HG03135 (cell line): Measurements from ENCODE around the gene LDAH.

Experiments
- ATAC-seq: cut with Tn5 transposase; IDR thresholded peaks from one replicate; pipeline ENCODE4 v1.9.1; 2021; ENCODE audit warnings: mild to moderate bottlenecking, moderate library complexity; ENCODE audit not compliant: unreplicated experiment

Gene LDAH

DNA sequence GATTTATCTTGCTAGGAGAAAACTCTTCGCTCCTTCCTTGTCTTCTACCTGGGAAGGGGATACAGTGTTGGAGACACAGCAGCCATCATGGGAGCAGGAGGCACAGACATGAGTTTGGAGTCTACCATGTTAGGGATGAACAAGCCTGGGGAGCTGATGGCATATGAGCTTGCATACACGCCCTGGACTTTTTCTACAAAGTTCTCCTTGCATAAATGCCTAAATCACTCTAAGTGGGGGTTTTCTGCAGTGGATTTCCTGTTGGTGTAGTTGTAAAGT is 168.4 kb downstream of the LDAH start:
- no peak for ATAC-seq

DNA sequence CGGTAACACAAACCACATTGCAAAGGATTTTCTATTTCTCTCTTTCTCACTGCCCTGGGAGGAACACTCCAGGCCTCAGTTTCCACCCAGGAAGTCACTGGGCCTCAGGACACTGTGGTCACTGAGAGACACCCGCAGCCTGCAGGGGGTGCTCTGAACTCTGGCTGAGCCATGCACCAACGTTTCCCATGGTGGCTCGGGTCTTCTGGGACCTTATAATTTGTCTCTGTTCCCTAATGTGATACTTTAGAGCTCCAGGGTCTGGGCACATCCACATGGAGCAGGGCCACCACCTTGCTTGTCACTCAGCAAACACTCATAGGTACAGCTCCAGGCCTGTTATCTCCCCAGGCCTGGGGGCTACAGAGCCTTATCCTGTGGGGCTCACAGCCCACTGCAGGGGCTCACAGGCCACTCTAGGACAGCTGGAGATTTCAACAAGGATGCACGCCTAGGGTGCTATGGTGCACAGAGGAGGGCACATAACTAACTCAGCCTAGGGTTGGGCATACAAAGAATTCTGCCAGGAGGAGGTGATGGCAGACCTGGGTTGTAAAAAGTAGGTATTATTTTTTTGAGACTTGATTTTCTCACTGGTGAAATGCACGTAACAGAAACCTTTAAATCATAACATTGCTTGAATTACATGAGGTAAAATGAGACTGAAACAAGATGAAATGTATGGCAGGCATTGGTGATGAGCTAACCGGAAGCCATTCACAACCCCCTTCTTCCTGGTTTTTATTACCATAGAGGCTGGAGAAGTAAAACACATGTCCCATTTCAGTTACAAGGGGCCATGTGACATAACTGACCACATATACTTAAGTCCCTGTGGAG is 169.0 kb downstream of the LDAH start:
- no peak for ATAC-seq

DNA sequence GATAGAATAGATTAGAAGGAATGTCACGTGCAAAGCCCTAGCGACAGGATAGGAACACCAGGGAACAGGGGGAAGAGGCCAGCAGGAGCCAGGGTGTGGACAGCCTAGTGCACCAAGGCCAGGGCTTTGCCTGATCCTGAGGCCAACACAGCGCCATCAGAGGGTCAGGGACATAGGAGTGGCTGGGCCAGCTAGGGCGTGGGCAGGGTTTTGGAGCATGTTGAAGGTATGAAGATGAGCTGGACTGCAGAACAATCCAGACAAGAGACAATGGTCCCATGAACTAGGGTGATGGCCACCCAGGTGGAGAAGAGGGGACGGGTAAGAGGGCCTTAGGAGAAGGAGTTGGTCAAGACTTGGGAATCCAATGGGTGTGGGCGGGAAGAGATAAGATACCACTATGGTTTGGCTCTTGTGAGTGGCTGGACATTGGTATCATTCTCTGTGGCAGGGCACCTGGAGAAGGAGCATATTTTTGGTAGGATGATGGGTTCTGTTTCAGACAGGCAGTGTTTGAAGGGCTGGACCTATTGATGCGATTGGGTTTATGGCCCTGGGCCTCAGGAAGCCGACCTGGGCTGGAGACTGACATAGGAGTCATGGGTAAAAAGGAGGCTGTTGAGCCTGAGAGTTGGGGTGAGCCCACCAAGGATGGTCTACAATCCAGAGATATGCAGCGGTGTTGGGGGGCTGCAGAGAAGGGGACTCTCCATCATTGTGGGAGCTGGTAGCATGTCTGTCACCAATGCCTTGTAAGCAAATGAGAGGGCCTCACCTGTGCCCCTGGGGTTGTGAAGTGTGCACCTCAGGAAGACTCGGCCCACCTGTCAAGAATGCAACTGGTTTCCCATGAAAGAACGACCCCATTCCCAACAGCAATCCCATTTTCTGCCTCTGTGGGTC is 170.0 kb downstream of the LDAH start:
- ATAC-seq: no peak

DNA sequence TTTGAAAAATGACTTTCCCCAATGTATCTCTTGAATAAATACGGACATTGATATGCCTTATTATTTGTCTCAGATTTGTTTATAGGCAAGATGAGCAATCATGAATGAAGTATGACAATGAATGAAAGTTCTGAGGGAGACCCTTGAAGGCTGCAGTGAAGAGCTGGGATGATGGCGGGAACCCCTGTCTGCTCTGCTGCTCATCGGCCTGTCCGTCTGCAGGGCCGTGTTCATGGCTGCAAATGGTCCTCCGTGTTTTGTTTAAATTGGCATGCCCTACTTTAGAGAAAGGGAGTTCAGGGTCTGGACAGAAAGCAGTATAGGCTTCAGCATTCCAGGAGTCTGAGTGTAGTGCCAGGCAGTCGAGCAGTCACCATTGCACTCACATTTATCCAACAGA is 170.8 kb downstream of the LDAH start:
- ATAC-seq: no peak

DNA sequence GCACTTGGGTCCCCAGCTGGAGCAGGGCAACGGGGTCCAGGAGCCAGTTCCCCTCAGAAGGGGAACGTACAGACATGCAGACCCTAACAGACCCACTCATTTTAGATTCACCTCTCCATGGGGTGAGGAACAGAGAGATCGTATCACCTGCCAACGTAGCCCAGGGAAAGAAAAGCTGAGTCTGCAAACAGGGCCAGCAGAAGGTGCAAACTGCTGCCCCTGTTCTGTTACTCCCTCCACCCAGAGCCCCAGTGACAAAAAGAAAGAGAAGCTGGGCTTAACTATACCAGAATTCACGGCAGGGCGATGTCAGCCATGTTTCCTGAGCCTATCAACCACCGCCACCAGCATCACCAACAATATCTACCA is 171.2 kb downstream of the LDAH start:
- ATAC-seq: no peak

DNA sequence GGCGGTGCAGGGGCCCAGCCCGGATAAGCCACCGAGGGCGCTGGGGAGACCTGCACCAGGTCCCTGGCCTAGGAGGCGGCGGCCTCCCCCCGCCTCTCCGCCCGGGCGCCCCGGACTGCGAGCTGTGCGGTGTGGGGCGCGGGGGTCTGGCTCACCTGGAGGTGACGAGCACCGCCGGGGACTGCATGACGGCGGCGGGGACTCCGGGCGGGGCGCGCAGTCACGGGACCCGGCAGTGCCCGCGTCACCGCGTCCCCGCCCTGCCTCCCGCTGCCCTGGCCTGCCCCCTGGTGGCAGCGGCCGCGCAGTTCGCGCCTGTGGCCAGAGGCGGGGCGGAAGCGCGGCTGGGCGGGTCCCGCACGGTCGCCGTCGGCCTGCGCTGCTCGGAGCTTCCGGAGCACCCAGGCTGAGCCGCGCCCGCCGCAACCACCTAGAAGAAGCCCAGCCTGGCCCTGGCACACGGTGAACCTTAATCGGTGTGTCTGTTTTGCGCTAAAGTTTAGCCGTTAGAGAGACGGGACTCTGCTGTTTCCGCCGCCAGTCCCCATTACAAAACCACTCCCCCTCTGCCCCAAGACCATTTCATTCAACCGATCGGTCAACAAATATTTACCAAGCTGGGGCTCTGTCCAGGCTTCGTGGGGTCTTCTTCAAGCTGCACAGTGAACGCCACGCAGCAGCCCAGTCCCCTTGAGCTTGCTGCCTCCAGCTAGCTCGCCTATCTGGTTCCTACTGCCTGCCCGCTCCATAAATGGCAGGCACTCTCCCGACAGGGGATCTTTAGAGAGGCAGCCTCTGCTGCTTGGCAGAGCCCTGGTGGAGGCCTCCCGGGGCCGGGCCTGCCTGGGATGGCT is 171.8 kb downstream of the LDAH start, which contains the start of gene HS1BP3:
Gene HS1BP3 (minus strand): TSS at position 222 of the 854 bp plus-strand sequence. CDS start 35 bp downstream, at position 187.
- peak; percentile 97 for ATAC-seq

DNA sequence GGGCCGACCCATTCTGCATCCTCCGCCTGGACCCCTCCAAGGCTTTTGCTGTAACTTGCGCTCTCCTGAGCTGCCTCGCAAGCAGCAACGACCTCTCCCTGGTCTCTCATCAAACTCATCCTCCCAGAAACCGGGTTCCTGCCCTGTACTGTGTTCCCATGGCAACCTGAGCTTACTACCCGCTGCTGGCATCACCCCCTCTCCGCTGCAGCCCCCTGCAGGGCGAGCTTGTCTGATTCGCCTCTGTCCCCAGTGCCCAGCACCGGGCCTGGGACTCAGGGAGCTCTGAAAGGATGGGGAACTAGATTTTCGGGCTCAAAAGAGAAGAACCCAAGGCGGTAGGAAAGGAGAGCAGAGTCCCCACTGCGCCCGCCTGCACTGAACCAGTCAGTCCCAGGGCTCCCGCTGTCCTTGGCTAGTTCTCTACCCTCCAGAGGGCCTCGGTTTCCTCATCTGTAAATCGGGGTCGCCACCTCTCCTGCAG is 172.5 kb downstream of the LDAH start:
- ATAC-seq: no peak

DNA sequence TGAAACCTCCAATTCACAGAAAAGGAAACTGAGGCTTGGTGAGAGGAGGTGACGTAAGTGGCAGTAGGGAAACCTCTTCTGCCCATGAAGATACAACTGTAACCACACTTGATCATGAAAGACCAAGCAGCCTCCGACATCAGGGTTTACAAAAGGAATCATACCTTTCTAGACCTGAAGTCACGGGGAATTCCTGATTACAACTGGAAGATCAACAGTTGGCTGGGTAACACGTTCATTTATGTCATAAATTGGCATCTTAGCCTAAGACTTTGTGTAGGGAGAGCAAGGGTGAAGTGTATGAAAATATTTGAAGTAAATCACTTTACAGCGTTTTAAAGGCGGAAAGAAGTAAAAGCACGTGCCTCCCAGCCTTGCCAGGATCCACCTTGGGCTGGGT is 172.9 kb downstream of the LDAH start:
- no peak for ATAC-seq

DNA sequence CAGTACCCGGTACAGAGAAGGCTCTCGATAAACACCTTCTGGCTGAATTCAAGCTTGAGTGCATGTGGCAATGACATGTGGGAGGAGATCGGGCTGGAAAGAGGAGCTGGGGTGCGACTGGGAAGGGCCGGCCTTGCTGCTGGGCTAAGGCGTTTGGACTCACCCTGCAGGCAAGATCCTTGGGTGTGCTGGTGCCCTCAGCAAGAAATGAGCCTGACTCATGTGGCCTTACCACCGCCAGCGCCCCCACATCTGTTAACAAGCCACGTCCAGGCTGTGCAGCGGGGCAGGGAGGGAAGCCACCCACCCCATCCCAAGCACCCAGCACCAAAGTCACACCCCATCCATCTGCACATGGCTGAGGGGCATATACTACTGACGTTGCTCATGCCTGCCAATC is 173.3 kb downstream of the LDAH start:
- ATAC-seq: no peak

DNA sequence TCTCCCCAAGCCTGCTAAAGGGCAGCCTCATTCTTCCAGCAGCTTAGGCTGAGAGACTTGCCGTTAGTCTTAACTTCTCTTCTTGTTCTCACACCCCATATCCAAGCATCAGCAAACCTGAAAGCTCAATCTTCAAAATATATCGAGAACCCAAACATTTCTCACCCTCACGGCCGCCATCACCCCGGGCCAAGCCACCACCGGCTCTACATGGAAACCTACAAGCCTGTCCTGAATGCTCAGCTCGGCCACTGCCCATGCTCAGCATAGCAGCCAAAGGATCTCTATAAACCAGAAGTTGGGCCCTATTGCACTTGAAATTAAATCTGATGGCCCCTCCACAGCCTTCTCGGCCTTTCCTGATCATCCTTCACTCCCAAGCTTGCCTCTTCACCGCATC is 174.1 kb downstream of the LDAH start:
- no peak for ATAC-seq

DNA sequence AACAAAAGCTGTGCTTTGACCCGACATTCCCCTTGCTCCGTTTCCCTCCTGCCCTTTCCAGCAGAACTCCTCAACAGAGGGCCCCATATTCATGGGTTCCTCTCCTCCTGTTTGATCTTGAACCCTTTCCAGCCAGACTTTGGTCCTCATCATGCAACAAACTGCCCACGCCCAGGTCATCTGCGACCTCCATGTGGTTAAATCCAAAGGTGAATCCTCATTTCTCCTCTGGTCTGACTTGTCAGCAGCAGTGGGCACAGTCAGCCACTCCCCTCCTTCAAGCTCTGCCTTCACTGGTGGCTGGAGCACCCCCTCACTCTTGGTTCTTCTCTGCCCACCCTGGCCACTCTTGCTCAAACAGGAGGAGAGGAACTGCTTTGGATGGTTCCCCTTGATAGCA is 174.7 kb downstream of the LDAH start:
- ATAC-seq: no peak

DNA sequence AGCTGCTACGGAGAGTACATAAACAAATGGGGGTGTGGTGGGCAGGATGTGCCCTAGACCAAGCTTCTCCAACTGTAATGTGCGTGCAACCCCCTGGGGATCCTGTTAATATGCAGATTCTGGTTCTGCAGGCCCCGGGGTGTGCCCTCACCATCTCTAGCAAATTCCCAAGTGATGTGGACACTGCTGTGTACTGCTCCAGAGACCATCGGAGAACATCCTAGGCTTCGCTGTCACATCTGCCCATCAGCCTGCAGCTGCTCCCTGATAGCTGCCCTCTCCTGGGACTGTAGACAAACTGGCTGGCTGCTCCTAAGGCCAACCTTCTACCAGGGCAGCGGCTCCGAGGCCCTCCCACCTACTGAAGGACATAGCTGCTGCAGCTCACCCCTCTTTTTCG is 175.2 kb downstream of the LDAH start:
- ATAC-seq: no peak

DNA sequence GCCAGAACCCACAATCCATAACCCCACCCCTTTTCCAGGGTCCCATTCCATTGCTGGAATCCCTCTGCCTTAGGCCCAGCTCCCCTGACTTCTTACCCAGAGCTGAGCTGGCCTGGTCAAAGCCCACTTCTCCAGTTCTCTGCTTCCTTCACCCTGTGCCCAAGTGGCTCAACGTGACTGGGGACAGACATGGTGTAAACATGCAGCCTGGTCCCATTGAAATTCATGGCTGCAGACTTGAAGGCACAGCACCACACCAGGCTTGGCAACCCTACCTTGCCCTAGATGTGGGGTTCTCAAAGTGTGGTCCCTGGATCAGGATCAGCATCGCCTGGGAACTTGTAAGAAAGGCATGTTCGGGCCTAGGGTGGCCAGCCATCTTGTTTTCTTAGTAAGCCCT is 175.7 kb downstream of the LDAH start:
- ATAC-seq: no peak

DNA sequence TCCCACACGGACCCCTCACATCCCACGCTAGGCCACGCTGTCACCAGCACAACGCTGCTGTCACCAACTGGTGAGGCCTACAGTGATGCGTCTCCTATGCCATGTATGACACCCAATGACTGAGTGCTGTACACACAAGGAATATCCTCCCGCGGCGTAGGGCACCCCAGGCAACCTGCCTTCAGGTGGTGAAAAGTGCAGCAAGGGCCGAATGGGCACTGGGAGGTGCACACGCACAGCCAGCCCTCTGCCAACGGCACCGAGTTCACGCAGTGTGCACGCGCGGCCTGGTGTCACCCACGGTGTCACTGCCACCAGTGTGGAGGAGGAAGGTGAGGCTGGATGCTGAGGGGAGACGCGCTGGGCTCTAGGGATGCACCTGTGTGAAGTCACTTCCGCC is 176.5 kb downstream of the LDAH start:
- ATAC-seq: no peak

DNA sequence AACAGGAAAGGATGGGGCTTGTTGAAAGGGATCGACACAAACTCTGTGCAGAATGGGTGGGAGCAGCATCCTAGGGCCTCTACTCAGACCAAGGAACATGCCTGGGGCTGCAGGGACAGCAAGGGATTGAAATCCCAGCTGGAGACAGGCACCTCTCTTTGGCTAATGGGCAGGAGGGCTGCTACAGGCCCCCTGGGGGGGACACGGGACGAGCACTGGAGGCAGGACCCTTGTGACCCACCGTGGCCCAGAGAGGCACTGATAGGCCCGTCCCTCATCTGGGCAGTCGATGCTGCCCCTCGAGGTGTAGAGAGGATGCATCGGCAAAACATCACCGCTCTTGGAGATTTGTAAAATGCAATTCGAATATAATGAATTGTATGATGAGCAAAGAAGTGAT is 177.1 kb downstream of the LDAH start:
- ATAC-seq: no peak

DNA sequence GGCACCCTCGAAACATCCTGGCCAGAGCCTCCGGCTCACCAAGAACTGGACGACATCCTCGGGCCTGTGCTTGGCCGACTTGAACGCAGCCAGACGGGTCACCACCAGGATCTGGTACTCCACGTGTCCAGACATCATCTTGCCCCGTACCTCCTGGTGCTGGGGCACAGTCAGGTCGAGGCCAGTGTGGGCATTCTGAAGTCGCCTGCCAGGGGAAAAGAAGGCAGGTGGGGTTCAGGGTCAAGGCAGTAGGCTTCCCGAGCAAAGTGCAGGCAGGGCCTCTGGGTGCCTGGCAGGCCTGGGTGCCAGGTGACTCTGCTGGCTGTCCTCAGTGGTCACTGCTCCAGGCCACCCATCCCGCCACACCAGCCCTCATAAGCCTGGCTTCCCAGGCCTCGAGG is 177.6 kb downstream of the LDAH start:
- ATAC-seq: no peak

DNA sequence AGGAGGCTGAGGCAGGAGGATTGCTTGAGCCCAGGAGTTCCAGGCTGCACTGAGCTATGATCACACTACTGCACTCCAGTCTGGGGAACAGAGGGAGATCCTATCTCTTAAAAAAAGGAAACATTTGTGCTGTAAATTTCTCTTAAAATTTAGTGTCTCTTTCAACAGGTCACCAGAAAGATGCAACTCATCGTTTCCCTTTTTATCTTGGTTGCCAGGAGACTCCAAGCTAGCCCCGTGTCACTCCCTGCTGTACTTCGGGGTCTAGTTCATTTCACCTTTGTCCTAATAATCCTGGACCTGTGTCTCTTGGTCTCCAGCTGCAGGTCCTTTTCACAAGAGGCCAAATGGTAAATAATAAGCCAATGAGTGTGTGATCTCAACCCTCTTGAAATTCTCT is 179.1 kb downstream of the LDAH start:
- no peak for ATAC-seq

DNA sequence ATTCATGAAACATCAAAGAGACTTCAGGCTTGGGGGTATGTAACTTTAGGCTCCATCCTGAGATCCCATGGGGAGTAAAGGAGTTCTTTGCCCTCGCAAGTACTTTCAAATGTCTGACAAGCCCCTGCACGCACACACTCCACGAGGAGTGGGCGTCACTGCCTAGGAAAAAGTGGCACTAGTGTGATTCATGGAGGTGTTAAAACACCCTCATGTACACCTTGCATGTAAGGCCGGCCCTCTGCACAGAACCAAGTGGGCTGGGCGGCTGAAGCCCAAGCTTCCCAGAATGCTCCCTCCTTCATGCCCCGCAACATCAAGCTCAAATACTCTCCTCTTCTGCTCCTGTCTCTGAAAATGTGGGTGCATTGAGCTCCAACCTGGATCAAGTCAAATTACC is 179.8 kb downstream of the LDAH start:
- ATAC-seq: no peak

DNA sequence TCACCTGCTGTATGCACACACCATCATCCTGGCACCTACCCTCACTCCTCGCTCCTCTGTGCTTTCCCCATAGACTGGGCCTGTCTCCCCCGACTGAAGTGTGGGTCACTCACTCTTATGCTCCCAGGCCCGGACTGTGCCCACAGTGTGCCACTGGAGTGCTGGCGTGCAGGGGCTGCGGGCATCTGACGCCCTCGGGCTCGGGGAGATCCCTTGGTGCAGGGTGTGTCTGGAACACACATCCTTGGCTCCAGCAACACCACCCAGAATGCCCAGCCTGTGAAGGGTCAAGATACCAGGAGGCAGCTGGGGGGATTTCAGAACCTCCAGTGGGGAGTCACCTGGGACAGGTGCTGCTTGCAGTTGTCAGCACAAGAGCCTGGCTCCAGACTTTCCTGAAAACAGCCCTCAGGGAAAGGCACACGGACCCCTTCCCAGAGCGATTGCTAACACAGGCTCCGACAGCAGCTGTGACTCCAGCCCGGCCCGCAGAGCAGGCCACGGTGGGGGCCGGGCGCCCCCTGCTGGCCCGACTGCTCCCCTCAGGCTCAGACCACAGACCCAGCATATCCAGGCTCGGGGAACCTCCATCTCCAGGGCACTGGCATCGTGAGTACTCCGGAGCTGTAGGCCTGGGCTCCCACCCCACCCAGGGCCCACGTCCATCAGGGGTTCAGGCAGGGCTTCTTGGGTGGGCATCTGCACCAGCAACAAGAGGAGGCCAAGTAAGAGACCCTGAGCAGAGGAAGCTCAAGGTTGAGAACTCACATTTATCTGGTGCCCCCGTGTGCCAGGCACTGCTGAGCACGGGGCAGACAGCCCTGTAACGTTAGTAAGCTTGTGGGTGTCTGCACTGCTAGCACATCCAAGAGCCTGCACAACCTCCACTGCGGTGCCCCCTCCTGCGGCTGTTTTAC is 180.6 kb downstream of the LDAH start:
- ATAC-seq: peak; percentile 86
